CD4-positive, alpha-beta T cell treated with Interleukin-21 for 1 hour (primary cell): ENCODE measurements around the gene CAMTA1.

Experiments
- DNase-seq: peaks from one replicate; pipeline ENCODE4 v3.0.0-alpha.2; 2020

CAMTA1 gene

GRCh38 chr1:7050751-7051665 lies 265.8 kb downstream of the CAMTA1 start:
- no peak for DNase-seq

DNA sequence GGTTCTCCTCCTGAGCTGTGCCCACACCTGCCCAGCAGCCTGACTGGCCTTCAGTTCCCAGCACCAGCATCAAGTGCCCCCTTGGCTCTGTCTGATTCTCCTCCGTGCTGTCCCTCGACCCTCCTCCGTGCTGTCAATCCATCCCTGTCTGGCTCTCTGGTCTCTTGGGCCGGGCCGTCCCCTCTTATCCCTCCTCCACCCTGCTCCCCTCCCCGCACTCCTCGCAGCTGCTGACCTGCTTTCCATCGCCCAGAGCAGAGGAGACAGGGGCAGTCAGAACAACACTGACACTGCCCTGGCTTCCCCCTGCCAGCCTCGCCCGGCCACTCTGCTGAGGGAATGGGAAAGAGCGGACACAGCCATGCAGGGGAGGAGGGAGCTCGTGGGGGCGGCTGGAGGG lies 267.4 kb downstream of the CAMTA1 start:
- no peak for DNase-seq

- DNase-seq: no peak
Measured at GRCh38 chr1:7060745-7061144, 275.5 kb downstream of the CAMTA1 start.

DNA sequence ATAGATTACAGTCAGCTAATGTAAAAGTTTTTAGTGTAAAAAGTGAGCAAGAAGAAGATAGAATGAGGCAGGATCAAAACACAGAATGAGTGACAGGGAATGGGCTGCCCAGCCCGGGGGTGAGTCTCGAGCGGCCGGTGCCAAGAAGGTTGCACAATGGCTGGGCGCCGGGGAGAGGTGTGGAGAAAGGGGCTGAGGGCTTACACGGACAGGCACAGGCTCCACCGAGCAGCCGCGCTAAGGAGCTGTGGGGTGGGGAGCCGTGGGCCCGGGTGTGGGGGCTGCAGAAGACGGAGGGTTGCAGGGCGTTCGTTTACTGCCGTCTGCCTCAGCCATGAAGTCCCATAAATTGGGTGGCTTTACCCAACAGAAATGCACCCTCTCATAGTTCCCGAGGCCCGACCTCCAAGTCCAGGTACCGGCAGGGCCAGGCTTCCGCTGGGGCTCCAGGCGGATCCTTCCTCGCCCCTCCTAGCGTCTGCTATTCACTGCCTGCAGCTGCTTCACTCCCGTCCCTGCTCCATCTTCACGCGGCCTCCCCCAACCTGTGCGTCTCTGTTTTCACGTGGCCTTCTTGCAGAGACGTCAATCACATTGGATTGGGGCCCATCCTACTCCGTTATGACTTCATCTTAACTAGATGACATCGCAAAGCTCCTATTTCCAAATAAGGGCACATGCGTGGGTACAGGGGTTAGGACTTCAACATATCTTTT lies 277.2 kb downstream of the CAMTA1 start:
- DNase-seq: no peak

- no peak for DNase-seq
Measured at GRCh38 chr1:7063981-7064380, 278.7 kb downstream of the CAMTA1 start.

DNA sequence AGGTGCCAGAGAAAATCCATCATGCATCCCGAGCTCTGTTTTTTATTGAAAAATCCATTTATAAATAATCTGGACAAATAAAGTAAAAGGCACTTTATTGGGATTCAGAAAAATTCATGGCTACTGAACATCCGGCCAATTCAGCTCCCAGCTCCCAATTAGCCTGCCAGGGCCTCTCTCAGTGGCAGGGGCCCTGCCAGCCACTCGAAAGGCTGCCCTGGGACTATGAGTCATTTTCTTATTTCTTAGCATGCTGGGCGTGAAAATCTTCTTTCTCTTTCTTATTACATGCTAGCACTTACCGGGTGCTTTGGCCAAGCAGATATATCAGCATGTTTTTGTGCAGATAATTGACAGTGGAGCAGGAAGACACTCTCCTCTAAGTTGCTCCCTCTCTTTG lies 283.3 kb downstream of the CAMTA1 start:
- no peak for DNase-seq

DNA sequence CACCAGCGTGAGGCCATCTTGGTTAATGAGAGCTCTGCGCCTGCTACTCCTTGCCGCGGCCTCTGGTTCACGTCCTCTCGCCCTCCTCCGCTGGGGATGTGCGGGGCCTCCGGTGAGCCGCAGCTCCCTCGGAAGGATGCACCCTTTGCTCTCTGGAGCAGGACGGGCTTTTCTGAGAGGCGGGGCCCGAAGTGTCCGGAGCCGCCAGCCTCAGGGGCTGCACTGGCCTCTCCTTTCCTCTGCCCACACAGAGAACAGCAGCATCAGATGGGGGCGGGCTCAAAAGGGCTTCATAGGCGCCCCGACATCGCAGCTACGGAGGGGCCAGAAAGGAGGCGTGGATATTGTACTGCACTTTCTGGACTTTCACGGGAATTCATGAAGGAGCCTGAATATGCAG lies 284.7 kb downstream of the CAMTA1 start:
- DNase-seq: no peak

DNA sequence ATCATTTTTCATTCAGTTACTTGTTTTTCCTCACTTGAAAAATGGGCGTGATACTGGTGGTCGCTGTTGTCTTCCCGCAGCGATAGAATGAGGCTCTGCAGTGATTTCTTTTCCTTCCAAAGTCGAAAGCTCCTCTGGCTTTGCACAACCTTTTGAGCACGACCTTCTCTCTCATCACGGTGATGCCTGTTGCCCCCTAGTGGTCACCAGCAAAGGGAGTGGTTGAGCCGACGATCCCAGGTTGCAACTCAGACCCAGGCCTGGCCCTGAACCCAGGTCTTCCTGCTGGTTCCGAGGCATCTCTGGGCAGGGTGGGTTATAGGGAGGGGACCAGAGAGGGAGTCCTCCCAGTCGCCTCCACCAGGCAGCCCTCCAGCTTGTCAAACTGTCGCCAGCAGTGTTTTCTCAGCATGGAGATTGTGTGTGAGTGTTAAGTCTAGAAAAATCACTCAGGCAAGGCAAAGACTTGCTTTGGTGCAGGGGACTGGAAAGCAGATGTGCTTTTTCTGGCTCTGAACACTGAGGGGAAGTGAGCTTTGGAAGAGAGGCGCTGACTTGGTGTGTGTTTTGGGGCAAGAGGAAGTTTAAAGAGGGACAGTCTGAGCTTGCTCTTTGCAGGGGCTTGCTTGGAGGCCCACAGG lies 285.3 kb downstream of the CAMTA1 start:
- DNase-seq: peak; percentile 47

GRCh38 chr1:7076117-7076516 lies 290.9 kb downstream of the CAMTA1 start:
- no peak for DNase-seq

DNA sequence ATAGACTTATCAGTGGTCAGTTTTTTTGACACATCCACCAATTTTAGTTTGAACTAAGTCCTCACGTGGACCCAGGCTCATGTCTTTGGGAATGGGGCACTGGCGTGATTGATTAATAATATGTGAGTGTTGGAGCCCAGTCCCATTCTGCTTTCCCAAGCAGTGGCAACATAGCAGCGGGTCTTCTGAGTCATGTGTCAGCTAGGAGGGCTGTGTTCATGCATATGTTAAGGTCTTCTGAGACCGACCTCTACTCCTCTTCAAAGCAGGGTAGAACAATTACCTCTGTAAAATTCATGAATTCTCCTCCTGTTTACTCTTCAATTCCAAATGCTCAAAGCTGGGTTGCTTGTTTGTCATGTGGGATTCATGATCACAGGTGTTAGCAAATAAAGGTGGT lies 291.3 kb downstream of the CAMTA1 start:
- no peak for DNase-seq

DNA sequence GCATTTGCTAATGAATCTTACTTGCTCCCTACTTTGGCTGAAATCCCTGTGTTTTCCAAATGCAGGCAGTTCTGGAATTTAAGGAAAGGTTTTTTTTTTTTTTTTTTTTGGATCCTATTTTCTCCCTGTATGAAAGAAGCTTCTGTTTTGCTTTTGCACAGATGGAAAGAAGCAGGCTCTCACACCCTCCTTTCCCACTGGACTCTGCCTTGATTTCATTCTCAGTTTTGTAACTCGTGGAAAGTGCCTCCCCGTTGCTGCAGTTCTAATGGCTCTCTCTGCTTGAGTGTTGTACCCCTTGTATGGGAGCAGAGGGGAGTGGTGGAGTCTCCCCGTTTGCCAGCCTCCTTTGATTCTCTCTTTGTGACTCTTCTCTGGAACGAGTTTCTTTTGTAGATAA lies 291.9 kb downstream of the CAMTA1 start:
- no peak for DNase-seq

DNA sequence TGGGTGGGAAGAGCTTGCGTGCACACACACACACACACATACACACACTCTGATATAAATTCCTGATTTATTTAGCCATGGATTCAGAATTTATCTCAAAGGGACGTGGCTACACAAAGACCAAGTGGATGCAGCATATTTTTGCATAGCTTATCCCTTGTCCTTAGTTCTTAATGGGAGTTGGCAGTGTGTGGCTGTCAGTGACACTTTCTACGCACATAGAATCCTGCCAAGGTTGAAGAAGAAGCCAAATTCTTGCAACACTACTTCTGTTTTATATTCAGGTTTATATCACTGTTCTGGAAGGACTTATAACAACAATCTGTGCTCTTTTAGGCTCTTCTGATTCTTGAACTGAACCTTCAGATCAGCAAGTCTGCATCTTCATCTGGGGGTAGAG lies 292.7 kb downstream of the CAMTA1 start:
- DNase-seq: no peak

DNA sequence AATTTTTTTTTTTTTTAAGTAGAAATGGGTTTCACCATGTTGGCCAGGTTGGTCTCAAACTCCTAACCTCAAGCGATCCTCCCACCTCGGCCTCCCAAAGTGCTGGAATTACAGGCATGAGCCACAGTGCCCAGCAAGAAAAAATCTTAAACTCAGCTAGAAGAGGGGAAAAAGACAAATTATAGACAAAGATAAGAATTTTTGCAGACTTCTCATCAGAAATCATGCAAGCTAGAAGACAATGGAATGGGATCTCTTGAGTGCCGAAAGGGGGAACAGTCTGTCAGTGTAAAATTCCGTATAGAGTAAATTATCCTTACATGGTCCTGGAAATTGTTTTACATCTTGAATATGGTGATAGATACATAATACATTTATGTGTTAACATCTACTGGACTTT lies 294.4 kb downstream of the CAMTA1 start:
- no peak for DNase-seq

DNA sequence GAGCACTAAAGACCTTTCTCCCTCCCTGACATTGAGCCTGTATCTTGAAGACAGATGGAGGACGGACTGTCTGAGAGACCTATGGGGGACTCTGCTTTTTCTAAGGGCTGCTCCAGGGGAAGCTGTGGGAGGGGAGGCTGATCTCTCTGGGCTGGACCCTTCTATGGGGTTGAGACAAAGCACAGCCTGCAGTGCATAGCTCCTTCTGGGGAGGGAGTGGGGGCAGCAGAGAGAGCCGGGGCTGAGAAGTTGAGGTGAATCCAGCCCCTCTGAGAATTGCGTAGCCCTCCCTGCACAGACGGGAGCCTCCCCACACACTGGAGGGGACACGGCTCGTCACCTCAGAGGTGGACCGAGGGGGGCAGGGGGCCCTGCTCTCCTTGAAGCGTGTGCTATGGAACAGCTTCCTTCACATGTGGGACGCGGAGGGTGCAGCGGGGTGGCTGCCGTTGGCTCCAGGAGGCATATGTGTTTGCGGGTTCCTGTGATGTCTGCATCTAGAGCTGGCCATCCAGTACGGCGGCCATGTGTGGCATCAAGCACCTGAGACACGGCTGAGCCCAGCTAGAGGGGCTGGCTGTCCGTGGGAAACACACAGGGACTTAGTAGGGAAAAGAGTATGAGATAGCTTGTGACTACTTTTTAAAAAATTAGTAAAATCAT lies 299.1 kb downstream of the CAMTA1 start:
- no peak for DNase-seq

GRCh38 chr1:7085521-7085920 lies 300.3 kb downstream of the CAMTA1 start:
- DNase-seq: no peak

GRCh38 chr1:7086106-7086505 lies 300.9 kb downstream of the CAMTA1 start:
- no peak for DNase-seq

DNA sequence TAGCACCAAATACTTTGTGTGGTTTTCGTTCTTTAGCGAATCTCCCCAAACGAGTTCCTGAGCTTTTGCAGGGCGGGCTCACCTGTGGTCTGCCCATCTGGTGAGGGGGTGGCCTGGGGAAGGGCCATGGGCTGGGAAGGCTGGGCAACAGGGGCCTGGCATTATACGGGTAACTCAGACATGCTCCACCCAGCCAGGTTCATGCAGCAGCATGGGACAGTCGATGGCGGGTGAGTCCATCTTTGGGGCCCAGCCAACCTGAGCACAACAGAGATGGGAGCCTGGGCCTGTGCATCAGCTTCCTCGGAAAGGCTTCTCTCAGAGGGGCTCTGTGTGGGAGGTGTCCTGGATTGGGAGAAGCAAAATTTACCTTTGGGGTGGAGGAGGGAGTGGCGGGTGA lies 302.6 kb downstream of the CAMTA1 start:
- DNase-seq: no peak

DNA sequence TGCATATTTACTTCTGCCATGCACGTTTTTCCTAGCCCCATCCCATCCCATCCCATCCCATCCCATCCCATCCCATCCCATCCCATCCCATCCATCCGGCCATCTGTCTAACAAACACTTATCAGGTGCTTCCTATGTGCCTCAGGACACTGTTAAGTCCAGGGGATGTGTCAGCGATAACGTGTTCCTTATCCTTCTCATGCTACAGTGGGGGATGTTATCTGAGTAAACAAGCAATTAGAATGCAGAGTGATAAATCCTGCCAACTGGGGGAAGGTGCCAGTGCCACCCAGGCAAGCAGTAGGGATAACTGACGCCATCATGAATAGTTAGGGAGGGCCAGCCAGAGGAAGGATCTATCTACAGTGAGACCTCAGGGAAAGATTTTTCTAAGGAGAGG lies 304.2 kb downstream of the CAMTA1 start:
- DNase-seq: no peak

GRCh38 chr1:7093297-7093696 lies 308.0 kb downstream of the CAMTA1 start:
- no peak for DNase-seq

DNA sequence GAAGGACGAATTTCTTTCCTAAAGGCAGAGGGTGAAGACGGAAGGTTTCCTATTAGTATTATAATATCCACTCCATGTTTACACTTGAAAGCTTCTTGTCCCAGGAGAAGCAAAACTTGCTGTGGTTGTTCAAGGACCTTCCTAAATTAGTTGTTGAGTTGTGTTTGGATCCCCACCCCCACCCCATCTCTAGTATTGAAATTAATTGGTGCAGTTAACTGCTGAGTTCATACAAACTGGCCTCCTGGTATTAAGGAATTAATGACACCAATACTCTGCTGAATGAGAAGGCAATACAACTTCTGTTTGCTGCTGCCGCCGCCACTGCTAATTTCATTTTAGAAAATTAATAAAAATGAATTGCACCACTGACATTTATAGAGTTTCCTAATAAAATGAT lies 308.8 kb downstream of the CAMTA1 start:
- no peak for DNase-seq

DNA sequence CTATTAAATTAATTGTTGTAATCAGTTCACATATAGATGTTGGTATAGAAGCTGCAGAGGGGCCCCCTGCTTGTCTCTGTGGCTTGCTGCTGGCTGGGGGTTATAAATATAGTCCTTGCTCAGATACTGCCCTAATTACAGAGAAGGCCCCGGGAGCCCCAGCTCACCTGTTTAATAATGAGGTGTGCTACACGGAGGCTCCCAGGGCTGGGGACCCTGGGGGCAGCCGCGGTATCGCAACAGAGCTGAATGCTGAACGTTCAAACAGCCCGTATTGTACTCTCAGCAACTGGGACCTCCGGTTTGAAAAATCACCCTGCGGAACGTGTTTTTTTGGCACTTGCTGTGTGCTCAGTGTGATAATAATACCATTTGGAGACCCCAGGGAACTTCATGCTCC lies 309.3 kb downstream of the CAMTA1 start:
- DNase-seq: no peak

DNA sequence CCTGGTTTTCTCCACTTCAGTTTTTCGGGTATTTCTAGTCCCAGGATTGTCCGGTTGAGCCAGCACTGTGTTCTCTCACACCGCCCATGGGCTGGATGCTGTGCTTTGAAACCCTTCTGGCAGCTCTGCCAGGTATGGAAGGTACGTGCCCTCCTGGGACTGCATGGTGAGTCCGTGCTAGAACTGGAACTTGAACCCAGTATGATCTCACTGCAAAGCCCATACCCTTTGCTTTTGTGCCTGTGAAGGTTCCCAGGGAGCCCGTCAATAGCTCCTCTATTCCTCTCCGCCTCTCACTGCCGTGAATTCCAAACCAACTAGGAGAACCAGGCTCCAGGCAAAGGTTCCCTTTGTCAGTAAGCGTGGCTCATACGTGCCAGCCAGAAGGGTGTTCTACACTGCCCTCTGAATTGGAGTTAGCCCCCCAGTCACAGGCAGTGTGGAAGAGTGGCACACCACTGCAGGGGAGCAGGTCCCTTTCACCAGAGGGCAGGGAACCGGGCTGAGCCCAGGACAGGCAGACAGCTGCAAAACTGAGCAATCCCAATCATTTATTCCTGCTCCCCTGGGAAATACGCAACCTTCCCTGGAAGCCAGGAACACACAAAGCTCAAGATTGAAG lies 310.2 kb downstream of the CAMTA1 start:
- no peak for DNase-seq
